B cell (primary cell): ENCODE measurements around the gene ABI3BP. TPM values are rescaled to one million over a fixed set of nuclear protein-coding genes. Genes with fewer than 3 reads are reported as not detected.

Source experiments
- ATAC-seq: fragments of 200-7000 bp; cut with Tn5 transposase; one replicate; pipeline ENCODE4 v1.10.0; 2021; ENCODE audit warnings: low read depth, mild to moderate bottlenecking, moderate number of reproducible peaks, moderate library complexity
- CTCF ChIA-PET: fragments of 350-600 bp; sonication (Branson Sonifier 250); formaldehyde crosslinking; loops from one replicate; lab custom pipeline; 2021; ENCODE audit warnings: antibody characterized with exemption, inconsistent platforms; lab: Charles Lee
- POLR2A ChIA-PET: fragments of 350-600 bp; sonication (Branson Sonifier 250); formaldehyde crosslinking; loops from one replicate; lab custom pipeline; 2021; ENCODE audit warnings: antibody characterized with exemption; lab: Charles Lee
- DNase-seq: peaks from one replicate; pipeline ENCODE4 v3.0.0; 2013
- H2AFZ ChIP-seq: 2 replicates; pipeline ENCODE4 v1.6.1; 2012; ENCODE audit warnings: mild to moderate bottlenecking, low read depth, low read length; ENCODE audit not compliant: insufficient read depth, poor library complexity, severe bottlenecking
- H3K27ac ChIP-seq, 2 donors: 1 replicate in 1 of 2; 2 replicates in 1 of 2; pipeline ENCODE4 v1.5.1; 2012 to 2013; ENCODE audit warnings: low read length in 2 of 2, mild to moderate bottlenecking in 2 of 2, moderate library complexity in 1 of 2
- H3K27me3 ChIP-seq, 4 experiments: fragments of 200-600 bp in 1 of 4; sonication (generic) in 1 of 4; replicated peaks in 1 of 4; 1 replicate in 2 of 4; 2 replicates in 2 of 4; pipeline versions ENCODE4 v1.6.1 to v1.7.0; 2013 to 2016; ENCODE audit warnings: low read length in 3 of 4, mild to moderate bottlenecking in 2 of 4, mixed read lengths in 1 of 4, moderate library complexity in 1 of 4; ENCODE audit not compliant: insufficient read depth in 4 of 4, control insufficient read depth in 3 of 4; ENCODE audit errors: control extremely low read depth in 1 of 4
- H3K36me3 ChIP-seq, 2 experiments: replicated peaks in 1 of 2; 1 replicate in 1 of 2; 2 replicates in 1 of 2; pipeline versions ENCODE4 v1.6.1 to v1.7.1; 2013; ENCODE audit warnings: low read length in 1 of 2; ENCODE audit not compliant: insufficient read depth in 2 of 2, control insufficient read depth in 1 of 2; ENCODE audit errors: control extremely low read depth in 1 of 2, extremely low read depth in 1 of 2
- H3K4me1 ChIP-seq, 2 donors: fragments of 200-600 bp in 1 of 2; sonication (generic) in 1 of 2; 1 replicate in 1 of 2; 2 replicates in 1 of 2; pipeline versions ENCODE4 v1.5.1 to v1.6.1; 2013 to 2017; ENCODE audit warnings: low read length in 2 of 2; ENCODE audit not compliant: control insufficient read depth in 2 of 2, insufficient read depth in 2 of 2
- H3K4me2 ChIP-seq: replicated peaks from 2 replicates; pipeline ENCODE3; 2012; ENCODE audit warnings: mild to moderate bottlenecking, low read depth, low read length; ENCODE audit not compliant: poor library complexity, severe bottlenecking
- H3K4me3 ChIP-seq, 5 experiments: fragments of 200-600 bp in 1 of 5; sonication (generic) in 1 of 5; 1 replicate in 3 of 5; 2 replicates in 2 of 5; pipeline versions ENCODE4 v1.5.1 to v1.7.0; 2011 to 2016; ENCODE audit warnings: low read length in 4 of 5, mild to moderate bottlenecking in 4 of 5, low read depth in 2 of 5, control low read depth in 1 of 5, moderate library complexity in 1 of 5; ENCODE audit not compliant: insufficient read depth in 1 of 5; ENCODE audit errors: control extremely low read depth in 1 of 5, extremely low read depth in 1 of 5
- H3K79me2 ChIP-seq: fragments of 200-600 bp; sonication (generic); one replicate; pipeline ENCODE4 v1.6.0; 2016; ENCODE audit warnings: low read length; ENCODE audit not compliant: control insufficient read depth, insufficient read depth
- H3K9ac ChIP-seq: fragments of 200-600 bp; sonication (generic); 2 replicates; pipeline ENCODE4 v1.6.1; 2017; ENCODE audit warnings: mild to moderate bottlenecking, low read length, moderate library complexity
- H3K9me3 ChIP-seq, 3 donors: one replicate each; pipeline versions ENCODE4 v1.6.1 to v1.7.1; 2013; ENCODE audit warnings: low read length in 2 of 3; ENCODE audit not compliant: control insufficient read depth in 2 of 3, insufficient read depth in 1 of 3; ENCODE audit errors: control extremely low read depth in 1 of 3
- H4K20me1 ChIP-seq: 2 replicates; pipeline ENCODE4 v1.6.0; 2012; ENCODE audit warnings: mild to moderate bottlenecking, low read length; ENCODE audit not compliant: insufficient read depth, control insufficient read depth, poor library complexity, severe bottlenecking
- H3K27ac Mint-ChIP-seq: one replicate; pipeline ENCODE4 v1.8.0; 2021; ENCODE audit warnings: mixed read lengths
- H3K27me3 Mint-ChIP-seq: one replicate; pipeline ENCODE4 v1.8.0; 2021; ENCODE audit warnings: mixed read lengths
- H3K4me1 Mint-ChIP-seq: one replicate; pipeline ENCODE4 v1.8.0; 2021; ENCODE audit warnings: mixed read lengths
- H3K4me3 Mint-ChIP-seq: one replicate; pipeline ENCODE4 v1.8.0; 2021; ENCODE audit warnings: mixed read lengths
- H3K9me3 Mint-ChIP-seq: one replicate; pipeline ENCODE4 v1.8.0; 2022; ENCODE audit warnings: mixed read lengths; ENCODE audit not compliant: insufficient read depth
- EZH2 ChIP-seq: IDR thresholded peaks from 2 replicates; pipeline ENCODE4 v1.6.1; 2012; ENCODE audit warnings: borderline replicate concordance, low read depth, mild to moderate bottlenecking, moderate library complexity, low read length; ENCODE audit not compliant: insufficient read depth, poor library complexity, severe bottlenecking
- WGBS: methylation state at CpG from one replicate; pipeline ENCODE4 v1.1.5; 2013; ENCODE audit warnings: missing lambda C conversion rate; ENCODE audit not compliant: insufficient coverage; 5-methylcytosine and 5-hydroxymethylcytosine counted together
- intact Hi-C: fragments of 100-400 bp; cut with micrococcal nuclease; formaldehyde crosslinking; loops from one replicate; pipeline ENCODE4 v1.10.0; 2022
- polyA plus RNA-seq: library from polyadenylated mRNA; depleted of rRNA; stranded (reverse); fragments of >200 nt; gene quantifications from 2 replicates; pipeline ENCODE4 v1.2.3, GENCODE V29; 2012
- total RNA-seq, 2 donors: library from RNA; stranded (reverse); fragments of 120-200 nt in 1 of 2; gene quantifications; 1 replicate in 1 of 2; 2 replicates in 1 of 2; pipeline versions ENCODE4 v1.2.3 to v1.2.4, GENCODE V29; 2013 to 2022
- TF ChIP-seq, protein P1 (sequence below): fragments of 200-600 bp; IDR thresholded peaks from one replicate; pipeline ENCODE4 v1.8.0; 2022; ENCODE audit warnings: antibody characterized with exemption, mild to moderate bottlenecking

The ABI3BP gene
- total and polyA plus RNA-seq, 2 donors (not counting 1 experiment from before 2014, with no cell fraction given), result not detected

DNA sequence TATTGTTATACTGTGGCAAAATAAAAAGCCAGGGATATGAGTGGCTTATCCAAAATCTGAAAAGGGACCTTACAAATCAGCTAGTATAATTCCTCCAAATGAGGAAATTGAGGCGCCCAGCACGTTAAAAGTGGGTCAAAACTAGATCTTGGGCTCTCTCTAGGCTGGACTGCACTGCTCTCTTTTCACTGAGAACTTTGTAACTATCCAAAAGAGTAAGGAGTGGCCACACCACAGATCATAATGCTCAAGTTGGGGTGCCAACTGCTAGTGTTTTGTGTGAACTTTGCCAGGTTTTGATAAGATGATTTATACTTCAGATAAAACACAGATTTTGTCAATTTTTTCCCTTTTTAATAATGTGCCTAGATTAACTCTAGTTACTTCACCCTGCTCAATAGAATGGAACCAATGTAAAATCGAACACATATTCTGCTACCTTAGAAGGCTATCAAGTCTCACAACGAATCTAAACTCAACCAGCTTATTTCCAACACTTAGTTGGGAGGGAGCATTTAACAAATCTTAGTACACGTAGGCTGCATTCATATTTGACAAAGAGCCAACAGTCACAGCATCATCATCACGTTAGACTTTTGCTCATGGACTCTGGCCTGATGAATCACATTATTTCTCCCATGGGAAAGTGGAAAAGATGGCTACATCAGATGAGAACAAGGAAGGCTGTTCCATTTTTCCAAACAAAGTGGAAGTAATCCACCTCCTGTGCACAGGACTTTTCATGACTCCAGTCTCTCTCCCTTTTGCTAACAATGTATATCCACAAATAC, 64.4 kb downstream of the ABI3BP start:
- Histone ChIP-seq H3K9ac (no peak overlapping the region), H4K20me1 (no peaks in the 10 kb centered on the region), H3K36me3 (no peaks in the 10 kb centered on the region), H3K27me3 (no peaks in the 10 kb centered on the region), H3K4me1 (no peaks in the 10 kb centered on the region), H2AFZ (no peak overlapping the region), H3K4me3 (no peak overlapping the region), H3K4me2 (no peak overlapping the region), H3K79me2 (no peaks in the 10 kb centered on the region), H3K9me3 (no peaks in the 10 kb centered on the region), H3K27ac (no peak overlapping the region)
- DNase-seq (no peak), ATAC-seq (no peak)
- H3K27ac Mint-ChIP-seq, result no peak overlapping the region
- ChIA-PET POLR2A (no interaction called here), CTCF (no interaction called here)
- no peaks in the 10 kb centered on the region for H3K9me3 Mint-ChIP-seq
- TF ChIP-seq EZH2, result no peak
- TF ChIP-seq, protein P1, sequence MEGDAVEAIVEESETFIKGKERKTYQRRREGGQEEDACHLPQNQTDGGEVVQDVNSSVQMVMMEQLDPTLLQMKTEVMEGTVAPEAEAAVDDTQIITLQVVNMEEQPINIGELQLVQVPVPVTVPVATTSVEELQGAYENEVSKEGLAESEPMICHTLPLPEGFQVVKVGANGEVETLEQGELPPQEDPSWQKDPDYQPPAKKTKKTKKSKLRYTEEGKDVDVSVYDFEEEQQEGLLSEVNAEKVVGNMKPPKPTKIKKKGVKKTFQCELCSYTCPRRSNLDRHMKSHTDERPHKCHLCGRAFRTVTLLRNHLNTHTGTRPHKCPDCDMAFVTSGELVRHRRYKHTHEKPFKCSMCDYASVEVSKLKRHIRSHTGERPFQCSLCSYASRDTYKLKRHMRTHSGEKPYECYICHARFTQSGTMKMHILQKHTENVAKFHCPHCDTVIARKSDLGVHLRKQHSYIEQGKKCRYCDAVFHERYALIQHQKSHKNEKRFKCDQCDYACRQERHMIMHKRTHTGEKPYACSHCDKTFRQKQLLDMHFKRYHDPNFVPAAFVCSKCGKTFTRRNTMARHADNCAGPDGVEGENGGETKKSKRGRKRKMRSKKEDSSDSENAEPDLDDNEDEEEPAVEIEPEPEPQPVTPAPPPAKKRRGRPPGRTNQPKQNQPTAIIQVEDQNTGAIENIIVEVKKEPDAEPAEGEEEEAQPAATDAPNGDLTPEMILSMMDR, result no peak
- no peak overlapping the region for H3K4me3 Mint-ChIP-seq
- no peaks in the 10 kb centered on the region for H3K4me1 Mint-ChIP-seq
- intact Hi-C loops, result no loop called here
- H3K27me3 Mint-ChIP-seq, result peaks cover 3% of the 10 kb centered on the region
- no CpG with 5 or more reads among the region's 6 CpGs for WGBS

DNA sequence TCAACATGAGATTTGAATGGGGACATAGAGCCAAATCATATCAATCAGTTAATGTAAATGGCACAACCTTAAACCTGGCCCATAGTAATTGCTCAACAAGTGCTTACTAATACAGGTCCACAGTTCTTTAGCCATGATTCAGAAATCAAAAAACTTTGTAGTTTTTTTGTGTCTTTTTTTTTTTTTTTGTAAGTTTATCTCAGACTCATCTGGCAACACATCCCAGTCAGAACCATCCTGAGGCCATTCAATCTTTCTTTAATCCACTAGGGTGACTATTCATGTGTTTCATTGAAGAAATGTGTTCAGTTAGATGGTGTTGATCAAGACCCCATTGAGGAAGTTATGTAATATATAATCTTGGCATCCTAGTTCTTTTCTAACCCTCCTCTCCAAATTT, 65.4 kb downstream of the ABI3BP start:
- H3K4me3 Mint-ChIP-seq, result no peak overlapping the region

More for the DNA sequence above, 65.4 kb downstream of the ABI3BP start:
- no peak overlapping the region for H3K27ac ChIP-seq
- no peak overlapping the region for H3K4me3 ChIP-seq
- H3K9ac ChIP-seq, result no peak overlapping the region
- no peak overlapping the region for H2AFZ ChIP-seq
- H3K79me2 ChIP-seq, result no peaks in the 10 kb centered on the region
- H3K36me3 ChIP-seq, result no peaks in the 10 kb centered on the region
- CTCF ChIA-PET, result no interaction called here
- Mint-ChIP-seq H3K27ac (no peak overlapping the region), H3K27me3 (peaks cover 3% of the 10 kb centered on the region), H3K9me3 (no peaks in the 10 kb centered on the region), H3K4me1 (no peaks in the 10 kb centered on the region)
- TF ChIP-seq, protein P1, result no peak
- intact Hi-C loops, result no loop called here
- H3K4me1 ChIP-seq, result no peaks in the 10 kb centered on the region
- POLR2A ChIA-PET, result no interaction called here
- H3K4me2 ChIP-seq, result no peak overlapping the region
- no peaks in the 10 kb centered on the region for H4K20me1 ChIP-seq
- H3K27me3 ChIP-seq, result no peaks in the 10 kb centered on the region
- DNase-seq (no peak), ATAC-seq (no peak)
- no peaks in the 10 kb centered on the region for H3K9me3 ChIP-seq
